T-helper 2 cell (primary cell): ENCODE data around the gene HSD11B2.
A peak's percentile ranks its signal among the peaks of the same experiment; 100 is the strongest.

ENCODE experiments used
- DNase-seq, 5 experiments: peaks; one replicate each; pipeline versions ENCODE4 v3.0.0 to v3.0.0-alpha.2; 2012 to 2022

Gene HSD11B2

DNA sequence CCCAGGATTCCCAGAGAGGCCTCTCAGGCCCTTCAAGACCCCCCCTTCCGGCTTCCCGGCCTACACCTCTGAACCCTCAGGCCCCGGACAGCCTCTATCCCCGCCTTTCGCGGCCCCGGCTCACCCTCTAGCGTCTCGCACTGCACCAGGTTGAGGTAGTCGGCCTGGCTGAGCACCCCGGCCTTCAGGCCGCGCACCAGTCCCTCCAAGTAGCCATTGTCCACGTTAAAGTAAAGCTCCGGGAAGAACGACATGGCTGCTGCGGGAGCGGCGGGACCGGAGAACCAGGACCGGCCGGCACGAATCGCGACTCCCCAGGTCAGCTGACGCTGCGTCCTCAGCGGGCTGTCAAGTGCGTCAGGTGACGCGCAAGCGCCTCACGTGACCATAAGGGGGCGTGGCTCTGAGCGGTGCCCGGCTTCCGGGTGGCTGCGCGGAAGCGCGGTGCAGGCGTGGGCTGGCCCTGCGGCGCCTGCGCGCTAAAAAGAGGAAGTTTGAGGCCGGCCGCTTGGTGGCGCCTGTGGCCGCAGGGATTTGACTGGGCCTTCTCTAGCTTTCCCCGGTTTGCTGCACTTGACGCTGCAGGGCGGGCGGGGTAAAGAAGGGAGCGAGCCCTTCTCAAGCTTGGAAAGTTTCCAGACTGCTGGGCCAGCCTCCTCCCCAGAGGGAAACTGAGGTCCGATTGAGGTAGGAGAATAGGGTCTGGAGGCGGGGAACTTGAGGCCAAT lies 50.1 kb downstream of the HSD11B2 start, which contains the start of gene ATP6V0D1:
ATP6V0D1 (minus strand) TSS at position 325 of the 728 bp plus-strand sequence; CDS start at position 254, 71 bp downstream.
- peak; percentile 98 for DNase-seq

- DNase-seq, result peak in 3 of 5 experiments; percentile 5 to 67 (median 37)
These were observed 50.8 kb downstream of the HSD11B2 start for GRCh38 chr16:67481561-67482232.

DNA sequence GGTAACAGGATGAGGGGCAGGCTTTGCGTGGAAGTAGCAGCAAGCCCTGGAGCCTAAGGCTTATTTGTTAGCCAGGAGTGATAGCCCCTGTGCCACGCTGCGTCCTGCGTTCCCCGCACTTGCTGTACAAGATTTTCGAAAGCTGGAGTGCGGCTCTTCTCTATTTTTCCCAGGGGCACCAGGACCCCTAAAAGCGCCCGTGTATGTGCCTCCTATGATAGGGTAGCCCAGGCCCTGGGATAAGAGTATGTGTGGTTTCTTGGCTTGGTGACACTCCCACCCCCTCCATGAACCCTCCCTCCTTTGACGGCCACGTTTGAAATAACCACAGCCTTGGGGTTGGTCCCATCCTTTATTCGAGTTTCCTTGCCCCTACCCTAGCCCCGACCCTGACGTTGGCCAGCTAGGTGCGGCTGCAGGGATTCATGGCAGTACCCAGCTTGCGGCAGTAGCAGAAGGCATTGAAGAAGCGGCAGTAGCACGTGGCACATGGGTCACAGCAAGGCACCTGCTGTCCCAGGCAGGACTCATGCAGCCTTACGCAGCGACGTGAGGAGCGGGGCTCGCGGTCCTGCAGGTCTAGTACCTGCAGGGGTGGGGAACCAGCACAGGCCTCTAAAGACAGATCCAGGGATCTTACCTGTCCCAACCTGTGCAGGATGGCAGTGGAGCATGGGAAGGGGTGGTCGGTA lies 51.5 kb downstream of the HSD11B2 start:
- peak in 1 of 5 experiments; percentile 33 for DNase-seq

- DNase-seq, result no peak
These were observed 52.2 kb downstream of the HSD11B2 start, which contains the start of gene AGRP for GRCh38 chr16:67483150-67483549. AGRP (minus strand) TSS chr16:67483547; CDS start chr16:67483398, 149 bp downstream.

- no peak for DNase-seq
These were observed 53.0 kb downstream of the HSD11B2 start for GRCh38 chr16:67483731-67484525.

- no peak for DNase-seq
These were observed 55.9 kb downstream of the HSD11B2 start for GRCh38 chr16:67486805-67487204.
